Measurements from ENCODE around the gene IL31RA. TPM values are rescaled to one million over a fixed set of nuclear protein-coding genes. Genes with fewer than 3 reads are reported as not detected.

The IL31RA gene
- total RNA-seq, 4 donors from 2014 or later = 0.89 to 3.0 (median 1.0) TPM

DNA sequence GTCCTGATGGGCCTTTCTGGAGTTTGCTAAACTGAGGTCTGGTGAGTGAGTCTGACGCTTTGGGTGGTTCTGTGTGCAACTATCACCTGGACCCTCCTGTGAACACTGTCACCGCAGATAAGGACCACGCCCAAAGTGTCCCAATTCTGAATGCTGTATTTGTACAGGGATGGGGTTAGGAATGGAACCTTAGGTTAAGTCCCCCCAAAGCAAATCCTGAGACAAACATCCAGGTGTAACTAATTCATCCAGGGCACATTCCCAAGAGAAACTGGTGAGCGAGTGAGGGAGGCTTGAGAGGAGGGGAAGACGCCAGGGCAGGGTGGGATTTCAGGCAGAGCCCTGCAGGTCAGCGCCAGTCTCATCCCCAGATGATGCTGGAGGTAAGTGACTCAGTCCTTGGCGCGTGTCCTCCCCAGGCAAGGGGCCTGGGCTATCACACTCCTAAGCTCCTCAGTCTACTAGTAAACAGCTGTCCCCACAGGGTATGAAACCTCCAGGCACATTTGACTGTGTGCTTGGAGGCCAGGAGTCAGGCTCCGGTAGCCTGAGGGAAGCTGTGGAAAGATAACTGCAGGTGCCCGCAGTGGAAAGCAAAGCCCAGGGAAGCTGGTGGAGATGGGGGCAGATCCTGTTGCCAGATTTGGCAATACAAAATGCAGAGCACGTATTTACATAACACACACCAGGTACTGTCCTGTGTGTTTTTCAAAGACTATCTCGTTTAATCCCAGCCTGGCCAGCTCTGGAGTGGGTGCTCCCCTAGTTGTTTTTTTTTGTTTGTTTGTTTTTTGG is 76.9 kb downstream of the IL31RA start:
- DNase-seq (ENCODE audit: low spot score in 2 of 2) = peak in 1 of 2 donors; percentile 45
- H3K36me3 ChIP-seq = no peaks in the 10 kb centered on the region
- H3K27me3 ChIP-seq = no peaks in the 10 kb centered on the region
- H3K9me3 ChIP-seq = no peaks in the 10 kb centered on the region
- no peaks in the 10 kb centered on the region for H3K4me1 ChIP-seq
- 79% methylated on average over 10 of the region's 12 CpGs for WGBS
- H3K4me3 ChIP-seq = no peak overlapping the region
- no peak overlapping the region for H3K27ac ChIP-seq
- TF ChIP-seq CTCF (IDR thresholded peaks at IDR 0.05) (no peak), EP300 (IDR thresholded peaks at IDR 0.05) (no peak)

DNA sequence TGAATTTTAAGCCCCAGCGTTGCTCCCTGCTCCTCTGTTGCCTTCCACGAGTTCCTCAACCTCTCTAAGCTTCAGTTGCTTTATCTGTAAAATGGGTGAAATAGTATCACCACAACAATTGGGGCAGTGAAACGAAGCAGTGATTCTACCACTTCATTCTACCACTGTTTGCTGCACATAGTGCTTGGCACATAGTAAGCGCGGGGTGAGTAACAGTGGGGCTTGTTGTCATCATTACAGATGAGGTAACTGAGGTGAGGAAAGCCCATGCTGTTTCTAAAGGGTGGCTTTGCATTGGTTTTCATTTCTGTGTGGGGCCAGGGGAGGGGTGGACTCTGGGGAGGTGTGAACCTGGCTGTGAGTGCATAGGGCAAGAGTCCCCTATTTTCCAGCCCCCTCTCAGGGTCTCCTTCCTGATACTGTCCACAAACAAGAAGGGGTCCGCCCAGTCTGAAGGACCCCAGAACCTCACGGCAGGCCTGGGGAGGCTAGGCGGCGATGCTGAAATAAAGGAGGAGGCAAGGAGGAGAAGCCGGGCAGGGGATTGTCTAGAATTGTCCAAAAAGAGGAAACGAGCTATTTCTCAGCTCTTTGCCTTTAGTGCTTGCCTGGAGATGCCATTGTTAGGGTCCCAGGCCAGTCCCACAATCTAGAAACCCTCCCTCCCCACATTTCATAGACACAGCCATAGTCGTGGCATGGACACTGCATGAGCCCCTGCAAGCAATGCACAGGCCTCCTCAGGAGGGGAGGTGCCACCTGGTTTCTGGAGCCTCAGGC is 78.1 kb downstream of the IL31RA start:
- DNase-seq (ENCODE audit: low spot score in 2 of 2) = peak in 1 of 2 donors; percentile 60
- Histone ChIP-seq H3K9me3 (no peaks in the 10 kb centered on the region), H3K4me1 (no peaks in the 10 kb centered on the region), H3K36me3 (no peaks in the 10 kb centered on the region), H3K27me3 (no peaks in the 10 kb centered on the region), H3K4me3 (no peak overlapping the region), H3K27ac (no peak overlapping the region)
- no peak for TF ChIP-seq POLR2AphosphoS5 (IDR thresholded peaks at IDR 0.05)
- TF ChIP-seq EP300 (IDR thresholded peaks at IDR 0.05) = no peak
- WGBS = 93% methylated on average over 12 of the region's 12 CpGs

- Histone ChIP-seq H3K4me1 (no peaks in the 10 kb centered on the region), H3K27ac (no peak overlapping the region), H3K9me3 (no peaks in the 10 kb centered on the region), H3K36me3 (no peaks in the 10 kb centered on the region), H3K4me3 (no peak overlapping the region), H3K27me3 (no peaks in the 10 kb centered on the region)
- 60% methylated on average over 4 of the region's 4 CpGs for WGBS
- DNase-seq (ENCODE audit: low spot score in 2 of 2) = no peak
- TF ChIP-seq CTCF (IDR thresholded peaks at IDR 0.05) (no peak), POLR2A (IDR thresholded peaks at IDR 0.05) (no peak), POLR2AphosphoS5 (IDR thresholded peaks at IDR 0.05) (no peak), EP300 (IDR thresholded peaks at IDR 0.05) (no peak)
Observed at GRCh38 chr5:55932700-55933099, 81.5 kb downstream of the IL31RA start.

DNA sequence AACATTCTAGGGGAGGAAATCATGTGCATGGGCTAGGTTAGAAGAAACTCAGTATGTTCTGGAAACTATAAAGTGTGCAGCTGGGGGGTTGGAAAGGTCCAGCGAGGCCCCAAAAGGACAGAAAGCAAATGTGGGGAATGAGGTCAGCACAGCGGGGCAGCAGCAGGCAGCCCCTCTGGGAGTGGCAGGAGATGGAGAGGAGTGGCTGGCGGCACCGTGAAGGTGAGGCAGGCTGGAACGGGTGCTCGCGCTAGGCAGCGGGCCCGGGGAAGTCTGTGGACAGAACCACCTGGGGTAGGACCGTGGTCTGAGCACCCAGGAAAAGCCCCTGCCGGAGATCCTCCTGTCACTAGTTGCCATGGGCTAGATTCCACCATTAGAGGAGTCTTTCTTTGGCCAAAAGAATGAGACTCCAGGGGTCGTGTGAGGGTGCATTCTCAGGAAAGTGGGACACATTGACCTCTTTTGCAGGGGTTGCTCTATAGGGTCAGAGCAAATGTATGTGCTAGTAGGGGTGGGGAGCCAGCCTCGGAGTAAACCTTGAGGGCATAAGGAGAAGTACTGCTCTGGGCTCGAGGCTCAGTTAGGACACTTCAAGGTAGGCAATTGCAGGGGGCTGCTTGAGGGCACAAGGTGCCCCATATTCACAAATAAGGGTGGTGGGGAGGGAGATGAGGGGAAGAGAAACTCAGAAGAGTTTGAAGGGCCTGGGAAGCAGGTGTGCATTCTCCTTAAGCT is 82.4 kb downstream of the IL31RA start:
- Histone ChIP-seq H3K27me3 (no peaks in the 10 kb centered on the region), H3K27ac (no peak overlapping the region), H3K36me3 (no peaks in the 10 kb centered on the region), H3K9me3 (no peaks in the 10 kb centered on the region), H3K4me3 (no peak overlapping the region), H3K4me1 (no peaks in the 10 kb centered on the region)
- TF ChIP-seq CTCF (IDR thresholded peaks at IDR 0.05) (no peak), EP300 (IDR thresholded peaks at IDR 0.05) (no peak), POLR2AphosphoS5 (IDR thresholded peaks at IDR 0.05) (no peak), POLR2A (IDR thresholded peaks at IDR 0.05) (no peak)
- 91% methylated on average over 14 of the region's 14 CpGs for WGBS
- DNase-seq (ENCODE audit: low spot score in 2 of 2) = no peak

DNA sequence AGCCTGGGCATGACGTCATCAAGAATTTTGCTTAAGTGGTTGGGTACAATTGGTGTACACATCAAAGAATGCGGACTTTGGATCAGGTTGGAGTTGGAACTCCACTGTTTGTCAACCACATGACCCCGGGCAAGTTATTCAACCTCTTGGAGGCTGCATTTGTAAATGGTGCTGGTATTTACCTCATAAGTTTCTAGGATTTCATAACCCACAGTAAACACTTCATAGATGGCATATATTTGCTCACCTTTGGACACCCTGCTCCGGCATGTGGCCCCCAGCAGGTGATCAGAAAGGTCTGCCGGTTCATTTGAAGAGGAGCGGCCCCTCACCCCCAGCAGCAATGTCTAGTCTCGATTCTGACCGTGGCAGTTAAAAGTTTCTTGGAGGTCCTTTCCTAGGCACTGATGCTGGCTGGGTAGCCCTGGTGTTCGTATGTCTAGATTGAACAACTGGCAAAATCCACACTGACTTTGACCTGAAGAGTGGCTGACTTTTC is 83.0 kb downstream of the IL31RA start:
- Histone ChIP-seq H3K4me3 (no peak overlapping the region), H3K27me3 (no peaks in the 10 kb centered on the region), H3K4me1 (no peaks in the 10 kb centered on the region), H3K36me3 (peaks cover 5% of the 10 kb centered on the region), H3K27ac (no peak overlapping the region), H3K9me3 (no peaks in the 10 kb centered on the region)
- no peak for DNase-seq (ENCODE audit: low spot score in 2 of 2)
- 80% methylated on average over 9 of the region's 9 CpGs for WGBS
- TF ChIP-seq EP300 (IDR thresholded peaks at IDR 0.05) = no peak
- TF ChIP-seq POLR2A (IDR thresholded peaks at IDR 0.05) = no peak
- no peak for TF ChIP-seq CTCF (IDR thresholded peaks at IDR 0.05)
- no peak for TF ChIP-seq POLR2AphosphoS5 (IDR thresholded peaks at IDR 0.05)

Measured in suprapubic skin (tissue), 4 donors.